H1 (cell line): ENCODE results near the gene TNIK. TPM values are rescaled to one million over a fixed set of nuclear protein-coding genes. Genes with fewer than 3 reads are reported as not detected.
A peak's percentile ranks its signal among the peaks of the same experiment; 100 is the strongest.

Source experiments
- CTCF ChIA-PET: fragments of 300-600 bp; sonication (Branson Sonifier 250); formaldehyde crosslinking; loops from one replicate; lab custom pipeline; 2021; ENCODE audit not compliant: partially characterized antibody; lab: Charles Lee
- POLR2A ChIA-PET: fragments of 300-600 bp; sonication (Branson Sonifier 250); formaldehyde crosslinking; loops from one replicate; lab custom pipeline; 2021; ENCODE audit warnings: inconsistent platforms; ENCODE audit not compliant: partially characterized antibody; lab: Charles Lee
- DNase-seq, 2 experiments: peaks; one replicate each; pipeline versions ENCODE4 v3.0.0 to v3.0.0-alpha.2; 2010 to 2022; ENCODE audit warnings: low spot score in 2 of 2, low read depth in 1 of 2, mixed read lengths in 1 of 2
- FAIRE-seq: peaks from 2 replicates; lab custom pipeline; 2011; peaks lifted over from hg19 to GRCh38; lab: Jason Lieb, UNC
- H2AFZ ChIP-seq: 2 replicates; pipeline ENCODE4 v1.8.1; 2012; ENCODE audit warnings: low read length, inconsistent platforms
- H2AK5ac ChIP-seq: 2 replicates; pipeline ENCODE4 v1.6.1; 2013; ENCODE audit warnings: low read depth, low read length
- H2BK120ac ChIP-seq: replicated peaks from 2 replicates; pipeline ENCODE3; 2013; ENCODE audit warnings: low read depth, low read length, inconsistent platforms
- H2BK12ac ChIP-seq: 2 replicates; pipeline ENCODE4 v1.6.1; 2013; ENCODE audit warnings: low read depth, low read length
- H2BK15ac ChIP-seq: 2 replicates; pipeline ENCODE4 v1.6.1; 2013; ENCODE audit warnings: low read length
- H2BK20ac ChIP-seq: 2 replicates; pipeline ENCODE4 v1.6.1; 2013; ENCODE audit warnings: low read length
- H2BK5ac ChIP-seq: 2 replicates; pipeline ENCODE4 v1.6.1; 2013; ENCODE audit warnings: low read depth, low read length
- H3K14ac ChIP-seq: 2 replicates; pipeline ENCODE4 v1.6.1; 2013; ENCODE audit warnings: inconsistent platforms; ENCODE audit not compliant: insufficient read length
- H3K18ac ChIP-seq: 2 replicates; pipeline ENCODE4 v1.6.1; 2013; ENCODE audit warnings: low read length; ENCODE audit errors: extremely low read depth
- H3K23ac ChIP-seq: 2 replicates; pipeline ENCODE4 v1.6.1; 2013; ENCODE audit warnings: inconsistent platforms; ENCODE audit not compliant: insufficient read length
- H3K23me2 ChIP-seq: 2 replicates; pipeline ENCODE4 v1.6.1; 2013; ENCODE audit warnings: low read depth, low read length
- H3K27ac ChIP-seq: 2 replicates; pipeline ENCODE4 v1.6.1; 2011; ENCODE audit warnings: low read depth, low read length, inconsistent platforms
- H3K27me3 ChIP-seq, 4 experiments: replicated peaks in 1 of 4; 1 replicate in 1 of 4; 2 replicates in 3 of 4; pipeline versions ENCODE4 v1.6.1 to v1.8.1; 2011 to 2013; ENCODE audit warnings: low read length in 3 of 4, mild to moderate bottlenecking in 3 of 4, inconsistent platforms in 2 of 4, mixed read lengths in 2 of 4, moderate library complexity in 1 of 4; ENCODE audit not compliant: control insufficient read depth in 3 of 4, insufficient read depth in 3 of 4; ENCODE audit errors: extremely low read depth in 1 of 4
- H3K36me3 ChIP-seq, 4 experiments: 2 replicates each; pipeline versions ENCODE4 v1.6.1 to v1.8.1; 2011 to 2013; ENCODE audit warnings: mild to moderate bottlenecking in 4 of 4, low read length in 3 of 4, moderate library complexity in 2 of 4, control low read depth in 1 of 4, inconsistent platforms in 1 of 4; ENCODE audit not compliant: insufficient read depth in 4 of 4, control insufficient read depth in 2 of 4
- H3K4ac ChIP-seq: replicated peaks from 2 replicates; pipeline ENCODE3; 2013; ENCODE audit warnings: low read length, low read depth, mixed read lengths, inconsistent platforms; ENCODE audit not compliant: insufficient read length
- H3K4me1 ChIP-seq, 4 experiments: replicated peaks in 1 of 4; 1 replicate in 1 of 4; 2 replicates in 3 of 4; pipeline versions ENCODE4 v1.6.1 to v1.8.1; 2011 to 2013; ENCODE audit warnings: low read length in 3 of 4, inconsistent platforms in 2 of 4, mixed read lengths in 1 of 4; ENCODE audit not compliant: insufficient read depth in 4 of 4, control insufficient read depth in 3 of 4
- H3K4me2 ChIP-seq, 2 experiments: 2 replicates each; pipeline versions ENCODE4 v1.6.1 to v1.8.1; 2011 to 2013; ENCODE audit warnings: low read depth in 2 of 2, low read length in 2 of 2, control low read depth in 1 of 2, inconsistent platforms in 1 of 2, mild to moderate bottlenecking in 1 of 2; ENCODE audit not compliant: insufficient read depth in 1 of 2
- H3K4me3 ChIP-seq, 4 experiments: fragments of 200-600, 300-600 bp in 1 of 4; sonication (generic), shearing (Covaris generic), sonication (Bioruptor Twin) in 1 of 4; 2 replicates each; pipeline versions ENCODE4 v1.5.1 to v1.8.1; 2011 to 2016; ENCODE audit warnings: low read length in 4 of 4, low read depth in 3 of 4, control low read depth in 2 of 4, inconsistent platforms in 2 of 4, mild to moderate bottlenecking in 2 of 4, mixed read lengths in 1 of 4, moderate library complexity in 1 of 4; ENCODE audit not compliant: insufficient read depth in 2 of 4; ENCODE audit errors: extremely low read depth in 1 of 4
- H3K56ac ChIP-seq: replicated peaks from 2 replicates; pipeline ENCODE3; 2013; ENCODE audit warnings: low read depth, mild to moderate bottlenecking, mixed read lengths, low read length, inconsistent platforms; ENCODE audit not compliant: insufficient read length
- H3K79me1 ChIP-seq: 2 replicates; pipeline ENCODE4 v1.6.1; 2013; ENCODE audit warnings: low read depth, low read length, control low read depth
- H3K79me2 ChIP-seq, 2 experiments: 2 replicates each; pipeline versions ENCODE4 v1.6.1 to v1.8.1; 2012 to 2013; ENCODE audit warnings: low read length in 2 of 2, mild to moderate bottlenecking in 2 of 2, inconsistent platforms in 1 of 2; ENCODE audit not compliant: insufficient read depth in 2 of 2, control insufficient read depth in 1 of 2
- H3K9ac ChIP-seq, 4 experiments: replicated peaks in 1 of 4; 1 replicate in 1 of 4; 2 replicates in 3 of 4; pipeline versions ENCODE4 v1.6.1 to v1.8.1; 2011 to 2013; ENCODE audit warnings: low read depth in 3 of 4, low read length in 3 of 4, control low read depth in 2 of 4, mild to moderate bottlenecking in 2 of 4, moderate library complexity in 2 of 4, inconsistent platforms in 1 of 4; ENCODE audit errors: extremely low read depth in 1 of 4
- H3K9me3 ChIP-seq, 2 experiments: 2 replicates each; pipeline versions ENCODE4 v1.6.1 to v1.8.1; 2012 to 2013; ENCODE audit warnings: mild to moderate bottlenecking in 2 of 2, moderate library complexity in 2 of 2, control low read depth in 1 of 2, inconsistent platforms in 1 of 2, low read depth in 1 of 2, low read length in 1 of 2, mixed read lengths in 1 of 2; ENCODE audit not compliant: insufficient read depth in 2 of 2
- H4K20me1 ChIP-seq, 2 experiments: replicated peaks in 1 of 2; 2 replicates each; pipeline versions ENCODE3 to v1.8.1; 2011 to 2013; ENCODE audit warnings: inconsistent platforms in 2 of 2, low read length in 2 of 2, mild to moderate bottlenecking in 1 of 2; ENCODE audit not compliant: insufficient read depth in 2 of 2, control insufficient read depth in 1 of 2
- H4K5ac ChIP-seq: 2 replicates; pipeline ENCODE4 v1.6.1; 2013; ENCODE audit warnings: low read length, low read depth, mixed read lengths, inconsistent platforms; ENCODE audit not compliant: insufficient read length
- H4K8ac ChIP-seq: 2 replicates; pipeline ENCODE4 v1.8.0; 2013; ENCODE audit warnings: mild to moderate bottlenecking, moderate library complexity, low read length, inconsistent platforms; ENCODE audit not compliant: insufficient read depth; ENCODE audit errors: extremely low read depth
- H4K91ac ChIP-seq: replicated peaks from 2 replicates; pipeline ENCODE3; 2013; ENCODE audit warnings: low read length, mixed read lengths, inconsistent platforms; ENCODE audit not compliant: insufficient read length
- CBX5 ChIP-seq: fragments of 300-800, 300-1000 bp; sonication (generic); IDR thresholded peaks from 2 replicates; pipeline ENCODE4 v1.7.1; 2016; ENCODE audit warnings: antibody characterized with exemption, low read length, low read depth
- E2F6 ChIP-seq: IDR thresholded peaks from 2 replicates; pipeline ENCODE4 v1.6.1; 2012; ENCODE audit warnings: inconsistent platforms
- KDM5A ChIP-seq: fragments of 200-600 bp; IDR thresholded peaks from 2 replicates; pipeline ENCODE4 v1.7.1; 2012; ENCODE audit warnings: mild to moderate bottlenecking, low read length, inconsistent platforms, mixed read lengths
- MAX ChIP-seq: IDR thresholded peaks from 2 replicates; pipeline ENCODE4 v1.6.1; 2012; ENCODE audit warnings: inconsistent platforms
- SP1 ChIP-seq: IDR thresholded peaks from 2 replicates; pipeline ENCODE4 v1.6.1; 2011; ENCODE audit warnings: low read depth, low read length
- TAF7 ChIP-seq: optimal IDR thresholded peaks from 2 replicates; pipeline ENCODE3; 2011; ENCODE audit warnings: low read depth, mild to moderate bottlenecking, inconsistent platforms, low read length, moderate library complexity, borderline replicate concordance
- ZNF274 ChIP-seq: IDR thresholded peaks from 2 replicates; pipeline ENCODE4 v1.7.0; 2012; ENCODE audit warnings: low read length, borderline replicate concordance; ENCODE audit errors: extremely low read depth
- WGBS, 2 experiments: shearing (Covaris generic) in 1 of 2; methylation state at CpG; one replicate each; pipeline versions ENCODE4 v1.1.6 to v1.1.7; 2013 to 2015; ENCODE audit warnings: low lambda C conversion rate in 2 of 2, mixed read lengths in 2 of 2, inconsistent platforms in 1 of 2, low coverage in 1 of 2, missing lambda C conversion rate in 1 of 2; ENCODE audit not compliant: insufficient replicate concordance in 2 of 2, insufficient coverage in 1 of 2, insufficient read length in 1 of 2; ENCODE audit errors: extremely low coverage in 1 of 2, missing lambda C conversion rate in 1 of 2; 5-methylcytosine and 5-hydroxymethylcytosine counted together
- polyA plus RNA-seq, 7 experiments: library from polyadenylated mRNA; depleted of rRNA in 3 of 7; stranded (reverse) in 5 of 7; unstranded in 2 of 7; fragments of >200 nt in 5 of 7; fragments of 200-250 nt in 2 of 7; gene quantifications; 1 replicate in 5 of 7; 2 replicates in 1 of 7; 4 replicates in 1 of 7; pipeline versions ENCODE4 v1.2.1 to v1.2.3, GENCODE V29; 2011 to 2013; ENCODE audit warnings: missing spikeins in 2 of 7, mixed read lengths in 2 of 7
- total RNA-seq: library from RNA; stranded (reverse); fragmentation: NEBNext Ultra II Directional; extraction: Animal tissue kit (Norgen Biotek cat#: 25700); gene quantifications from 2 replicates; pipeline ENCODE4 v1.2.1, GENCODE V29; 2021
- TF ChIP-seq, protein P1 (sequence below): IDR thresholded peaks from 2 replicates; pipeline ENCODE4 v1.6.1; 2011; ENCODE audit warnings: low read depth, mild to moderate bottlenecking, low read length; ENCODE audit not compliant: insufficient read depth

Gene TNIK
- total and polyA plus RNA-seq, 2 of the 8 experiments (the other 6 are each of a cell fraction or from before 2014, with no cell fraction given) = 7.4 to 42.0 TPM

DNA sequence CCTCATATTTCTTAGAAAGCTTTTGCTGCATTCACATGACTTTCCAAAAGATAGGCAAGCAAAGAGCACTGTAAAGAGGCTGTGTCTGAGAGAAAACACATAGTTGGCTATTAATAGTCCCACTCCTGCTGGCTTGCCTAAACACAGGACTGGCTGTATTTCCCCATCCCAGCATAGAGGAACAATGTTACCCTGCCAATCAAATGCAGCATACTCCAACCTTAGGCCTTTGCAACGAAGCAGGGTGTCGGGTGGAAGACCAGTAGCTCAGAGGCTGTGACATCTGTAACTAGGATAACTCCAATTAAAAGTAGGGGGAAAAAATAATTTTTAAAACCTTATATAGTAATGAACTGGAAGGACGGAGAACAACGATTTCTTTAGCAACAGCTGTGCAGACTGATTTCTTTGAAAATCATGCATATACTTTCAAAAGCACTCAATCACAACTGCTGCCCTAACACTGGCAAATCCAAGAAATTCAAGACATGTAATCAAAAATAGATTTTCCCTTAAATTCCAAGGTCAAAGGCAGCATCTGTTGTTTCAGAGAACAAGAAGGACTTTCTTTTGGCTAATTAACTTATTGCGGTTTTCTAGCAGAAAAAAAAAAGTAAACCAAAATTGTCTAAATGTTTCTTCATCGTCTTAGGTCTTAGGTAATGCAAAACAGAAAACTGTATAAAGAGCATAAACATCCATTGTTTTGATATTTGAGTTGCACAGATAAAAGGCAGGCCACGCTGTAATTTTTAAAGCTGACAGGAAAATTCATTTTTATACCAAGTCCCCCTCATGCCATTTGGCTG lies 139.3 kb downstream of the TNIK start:
- Histone ChIP-seq H4K8ac (no peak overlapping the region), H3K4ac (no peak overlapping the region), H3K4me1 (peaks cover 0 to 3% (median 3%) of the 10 kb centered on the region in 4 experiments; a peak in 3 of 7 replicates), H2BK20ac (no peak overlapping the region), H4K5ac (no peak overlapping the region), H3K23ac (no peak overlapping the region), H3K56ac (no peak overlapping the region), H4K20me1 (no peaks in the 10 kb centered on the region), H2AFZ (no peak overlapping the region), H3K23me2 (no peaks in the 10 kb centered on the region), H4K91ac (no peak overlapping the region), H3K27me3 (no peaks in the 10 kb centered on the region)
- DNase-seq = no peak
- CTCF ChIA-PET = interaction anchor here (0.9 to 1.1 kb wide), 2 partner anchors 8 to 11 kb away, joined by 4 read pairs; no protein-coding TSS in a partner anchor
- TF ChIP-seq, protein P1, sequence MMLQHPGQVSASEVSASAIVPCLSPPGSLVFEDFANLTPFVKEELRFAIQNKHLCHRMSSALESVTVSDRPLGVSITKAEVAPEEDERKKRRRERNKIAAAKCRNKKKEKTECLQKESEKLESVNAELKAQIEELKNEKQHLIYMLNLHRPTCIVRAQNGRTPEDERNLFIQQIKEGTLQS = no peak
- TF ChIP-seq CBX5 (no peak), KDM5A (no peak), MAX (no peak), ZNF274 (no peak), SP1 (no peak), E2F6 (no peak), TAF7 (no peak)
- TF ChIP-seq, all 59 proteins: peak for 0
- H2BK12ac ChIP-seq = no peak overlapping the region
- no peak overlapping the region for H3K18ac ChIP-seq
- WGBS, 2 experiments = 85% methylated on average over 7 of the region's 7 CpGs; no CpG with 5 or more reads in 1 of the 2 experiments
- no peaks in the 10 kb centered on the region for H3K36me3 ChIP-seq
- H2BK5ac ChIP-seq = no peak overlapping the region
- H3K9ac ChIP-seq = no peak overlapping the region
- H2BK120ac ChIP-seq = no peak overlapping the region
- no peaks in the 10 kb centered on the region; the same call in 1 of the 2 replicates for H3K79me1 ChIP-seq
- H2BK15ac ChIP-seq = no peak overlapping the region
- H3K27ac ChIP-seq = no peak overlapping the region
- H2AK5ac ChIP-seq = no peak overlapping the region
- H3K4me2 ChIP-seq = no peak overlapping the region
- FAIRE-seq = peak; percentile 58
- POLR2A ChIA-PET = interaction anchor here (0.7 kb wide), 1 partner anchor 10 kb away, joined by 4 read pairs; no protein-coding TSS in a partner anchor
- H3K79me2 ChIP-seq = peaks cover 0 to 10% of the 10 kb centered on the region in 2 experiments; a peak in 2 of 4 replicates
- no peaks in the 10 kb centered on the region for H3K9me3 ChIP-seq
- no peak overlapping the region for H3K14ac ChIP-seq
- no peak overlapping the region for H3K4me3 ChIP-seq
